GM23248 (cell line): ENCODE data around the gene UBALD1. TPM values are rescaled to one million over a fixed set of nuclear protein-coding genes. Genes with fewer than 3 reads are reported as not detected.
"Not testable (repeated sequence)": the region's sequence is repeated elsewhere in the genome, so short reads cannot be mapped to it uniquely, and the experiment has no call there.

Experiments used
- DNase-seq: peaks from one replicate; pipeline ENCODE4 v3.0.0-alpha.2; 2015
- H2AFZ ChIP-seq: fragments of 200-600 bp; sonication (generic); 2 replicates; pipeline ENCODE4 v1.6.1; 2016; ENCODE audit warnings: antibody characterized with exemption
- H3F3A ChIP-seq: fragments of 200-600 bp; sonication (generic); 2 replicates; pipeline ENCODE4 v1.6.1; 2016; ENCODE audit warnings: mild to moderate bottlenecking, antibody characterized with exemption, mixed run types; ENCODE audit not compliant: insufficient read depth
- H3K27ac ChIP-seq: fragments of 200-600 bp; sonication (generic); 2 replicates; pipeline ENCODE4 v1.5.1; 2016; ENCODE audit warnings: mild to moderate bottlenecking
- H3K27me3 ChIP-seq: fragments of 200-600 bp; sonication (generic); replicated peaks from 2 replicates; pipeline ENCODE4 v1.6.1; 2016; ENCODE audit warnings: mild to moderate bottlenecking; ENCODE audit not compliant: insufficient read depth
- H3K36me3 ChIP-seq: fragments of 200-600 bp; sonication (generic); 2 replicates; pipeline ENCODE4 v1.6.1; 2016; ENCODE audit warnings: low read depth, mild to moderate bottlenecking
- H3K4me1 ChIP-seq: fragments of 200-600 bp; sonication (generic); 2 replicates; pipeline ENCODE4 v1.6.1; 2016; ENCODE audit warnings: mild to moderate bottlenecking; ENCODE audit not compliant: insufficient read depth
- H3K4me2 ChIP-seq: fragments of 200-600 bp; sonication (generic); one replicate; pipeline ENCODE4 v1.6.1; 2016; ENCODE audit warnings: mild to moderate bottlenecking; ENCODE audit not compliant: unreplicated experiment
- H3K4me3 ChIP-seq: fragments of 200-600 bp; sonication (generic); 2 replicates; pipeline ENCODE4 v1.5.1; 2016; ENCODE audit warnings: mild to moderate bottlenecking
- H3K79me2 ChIP-seq: fragments of 200-600 bp; sonication (generic); 2 replicates; pipeline ENCODE4 v1.6.1; 2016; ENCODE audit warnings: mild to moderate bottlenecking; ENCODE audit not compliant: insufficient read depth
- H3K9ac ChIP-seq: fragments of 200-600 bp; sonication (generic); 2 replicates; pipeline ENCODE4 v1.6.1; 2016; ENCODE audit warnings: mild to moderate bottlenecking
- H3K9me2 ChIP-seq: fragments of 200-600 bp; sonication (generic); 2 replicates; pipeline ENCODE4 v1.6.1; 2016; ENCODE audit warnings: mixed run types, mild to moderate bottlenecking, moderate library complexity; ENCODE audit not compliant: insufficient read depth
- H3K9me3 ChIP-seq: fragments of 200-600 bp; sonication (generic); one replicate; pipeline ENCODE4 v1.6.1; 2017; ENCODE audit warnings: low read depth
- H4K20me1 ChIP-seq: fragments of 200-600 bp; sonication (generic); 2 replicates; pipeline ENCODE4 v1.6.0; 2016; ENCODE audit not compliant: insufficient read depth
- EZH2 ChIP-seq: fragments of 200-600 bp; sonication (generic); IDR thresholded peaks from 2 replicates; pipeline ENCODE4 v1.6.1; 2018; ENCODE audit warnings: antibody characterized with exemption, mild to moderate bottlenecking; ENCODE audit not compliant: insufficient read depth, poor library complexity, severe bottlenecking
- EZH2phosphoT487 ChIP-seq: fragments of 200-600 bp; sonication (generic); IDR thresholded peaks from 2 replicates; pipeline ENCODE4 v1.6.1; 2018; ENCODE audit warnings: antibody characterized with exemption, moderate library complexity, mild to moderate bottlenecking, low read depth; ENCODE audit not compliant: insufficient read depth
- WGBS, 2 experiments: methylation state at CpG; one replicate each; pipeline ENCODE4 v1.1.6; 2015 to 2017; ENCODE audit warnings: low lambda C conversion rate in 2 of 2, low coverage in 1 of 2; ENCODE audit errors: missing lambda C conversion rate in 2 of 2; 5-methylcytosine and 5-hydroxymethylcytosine counted together
- in situ Hi-C: fragments of 300-500 bp; cut with MboI; formaldehyde crosslinking; loops from 2 replicates; pipeline ENCODE4 v1.15.0; 2020
- polyA plus RNA-seq: library from polyadenylated mRNA; unstranded; fragments of >200 nt; fragmentation: Nextera tagmentation; extraction: Ambion mirVana; gene quantifications from 2 replicates; pipeline ENCODE4 v1.2.1, GENCODE V29; 2016
- total RNA-seq: library from RNA; depleted of rRNA; stranded (reverse); fragments of >200 nt; shearing (Covaris generic); gene quantifications from 2 replicates; pipeline ENCODE4 v1.2.3, GENCODE V29; 2014

Gene UBALD1
- total and polyA plus RNA-seq, 2 experiments from 2014 or later, result 10.3 to 17.4 TPM

GRCh38 chr16:4574919-4575705, 39.6 kb downstream of the UBALD1 start:
- Histone ChIP-seq H3K4me1 (no peaks in the 10 kb centered on the region), H3K79me2 (no peaks in the 10 kb centered on the region), H2AFZ (no peak overlapping the region), H3F3A (no peaks in the 10 kb centered on the region), H3K9me2 (no peaks in the 10 kb centered on the region), H3K36me3 (no peaks in the 10 kb centered on the region), H4K20me1 (no peaks in the 10 kb centered on the region), H3K4me2 (no peak overlapping the region), H3K9me3 (no peaks in the 10 kb centered on the region), H3K27ac (no peak overlapping the region), H3K9ac (no peak overlapping the region), H3K4me3 (no peak overlapping the region), H3K27me3 (no peaks in the 10 kb centered on the region)
- DNase-seq, result no peak
- TF ChIP-seq EZH2 (no peak), EZH2phosphoT487 (no peak)
- in situ Hi-C loops, result no loop called here
- WGBS, 2 experiments, result 62 to 65% methylated on average over 11 of the region's 11 CpGs

GRCh38 chr16:4573926-4574325, 40.8 kb downstream of the UBALD1 start:
- H4K20me1 ChIP-seq, H3K79me2 ChIP-seq, H3K27ac ChIP-seq, H3K4me1 ChIP-seq, H2AFZ ChIP-seq, H3K9me2 ChIP-seq, H3K9me3 ChIP-seq, H3K27me3 ChIP-seq, H3K9ac ChIP-seq, in situ Hi-C loops, H3K4me3 ChIP-seq, DNase-seq, H3F3A ChIP-seq, H3K4me2 ChIP-seq, H3K36me3 ChIP-seq: not testable (repeated sequence)
- WGBS, 2 experiments, result 63 to 69% methylated on average over 6 to 7 of the region's 7 CpGs

GRCh38 chr16:4572715-4573114, 42.0 kb downstream of the UBALD1 start:
- 30% methylated on average over 4 of the region's 4 CpGs for WGBS, 2 experiments
- no peak overlapping the region for H3K9ac ChIP-seq
- H3K9me3 ChIP-seq, result no peaks in the 10 kb centered on the region
- H3K36me3 ChIP-seq, result no peaks in the 10 kb centered on the region
- no peaks in the 10 kb centered on the region for H3K79me2 ChIP-seq
- H3K4me2 ChIP-seq, result no peak overlapping the region
- DNase-seq, result peak; percentile 16
- no peak for TF ChIP-seq EZH2phosphoT487
- TF ChIP-seq EZH2, result no peak
- H4K20me1 ChIP-seq, result no peaks in the 10 kb centered on the region
- no peaks in the 10 kb centered on the region for H3K9me2 ChIP-seq
- in situ Hi-C loops, result no loop called here
- H3K4me1 ChIP-seq, result no peaks in the 10 kb centered on the region
- no peaks in the 10 kb centered on the region for H3F3A ChIP-seq
- H2AFZ ChIP-seq, result no peak overlapping the region
- H3K27ac ChIP-seq, result no peak overlapping the region
- no peak overlapping the region for H3K4me3 ChIP-seq
- H3K27me3 ChIP-seq, result no peaks in the 10 kb centered on the region

- H2AFZ ChIP-seq, result no peak overlapping the region
- no peak for TF ChIP-seq EZH2phosphoT487
- no peak for TF ChIP-seq EZH2
- in situ Hi-C loops, result no loop called here
- H3K27me3 ChIP-seq, result no peaks in the 10 kb centered on the region
- no peaks in the 10 kb centered on the region for H3F3A ChIP-seq
- H3K9me3 ChIP-seq, result no peaks in the 10 kb centered on the region
- H3K79me2 ChIP-seq, result no peaks in the 10 kb centered on the region
- H3K4me2 ChIP-seq, result no peak overlapping the region
- H4K20me1 ChIP-seq, result no peaks in the 10 kb centered on the region
- no peaks in the 10 kb centered on the region for H3K9me2 ChIP-seq
- no peaks in the 10 kb centered on the region for H3K4me1 ChIP-seq
- DNase-seq, result no peak
- H3K9ac ChIP-seq, result no peak overlapping the region
- H3K36me3 ChIP-seq, result no peaks in the 10 kb centered on the region
- WGBS, 2 experiments, result 57 to 61% methylated on average over 15 of the region's 15 CpGs
- H3K27ac ChIP-seq, result no peak overlapping the region
- H3K4me3 ChIP-seq, result no peak overlapping the region
Observed at GRCh38 chr16:4570688-4571321, 43.9 kb downstream of the UBALD1 start.
